ENCODE data around the gene VPS37C.

DNA sequence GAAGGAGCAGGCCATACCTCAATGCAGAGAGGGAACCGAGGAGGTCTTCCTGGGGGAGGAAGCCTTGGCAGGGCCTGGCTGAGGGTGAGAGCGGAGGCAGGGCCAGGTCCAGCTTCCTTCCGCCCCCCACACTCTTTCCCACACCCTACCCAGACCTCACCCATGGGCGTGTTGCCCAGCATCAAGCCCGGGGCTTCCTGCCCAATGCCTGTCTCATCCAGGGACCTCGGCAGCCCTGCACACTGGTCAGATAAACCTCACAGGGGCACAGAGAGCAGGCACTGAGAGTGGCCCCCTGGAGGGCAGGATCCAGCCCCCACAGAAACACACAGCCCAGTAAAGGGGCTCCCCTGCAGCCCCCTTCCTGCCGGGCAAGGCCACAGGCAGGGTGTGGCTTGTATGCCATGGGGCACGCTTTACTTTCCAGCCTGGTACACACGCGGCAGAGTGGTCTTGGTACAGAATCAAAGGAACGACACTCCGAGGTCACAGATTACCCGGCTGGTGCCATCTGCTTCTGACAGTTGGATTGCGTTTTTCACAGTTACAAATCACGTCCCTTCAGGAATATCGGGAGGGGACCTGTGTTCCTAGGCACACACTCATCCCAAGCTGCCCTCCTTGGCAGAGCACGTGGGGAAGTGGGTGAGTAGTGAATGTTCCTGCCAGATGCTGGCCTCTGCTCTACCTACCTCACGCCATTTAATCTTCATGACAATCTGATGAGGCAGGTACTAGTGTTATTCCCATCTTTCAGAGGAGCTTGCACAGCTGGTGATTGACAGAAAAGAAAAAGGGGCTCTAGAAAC is 79.0 kb downstream of the VPS37C start:
- TF ChIP-seq POLR2A (IDR thresholded peaks at IDR 0.05): no peak
- TF ChIP-seq CTCF (IDR thresholded peaks at IDR 0.05): no peak

Measured in breast epithelium (tissue), 3 donors.